ENCODE data around the gene STAMBP.
"Not testable (repeated sequence)": the region's sequence is repeated elsewhere in the genome, so short reads cannot be mapped to it uniquely, and the experiment has no call there.

- TF ChIP-seq, protein P1, sequence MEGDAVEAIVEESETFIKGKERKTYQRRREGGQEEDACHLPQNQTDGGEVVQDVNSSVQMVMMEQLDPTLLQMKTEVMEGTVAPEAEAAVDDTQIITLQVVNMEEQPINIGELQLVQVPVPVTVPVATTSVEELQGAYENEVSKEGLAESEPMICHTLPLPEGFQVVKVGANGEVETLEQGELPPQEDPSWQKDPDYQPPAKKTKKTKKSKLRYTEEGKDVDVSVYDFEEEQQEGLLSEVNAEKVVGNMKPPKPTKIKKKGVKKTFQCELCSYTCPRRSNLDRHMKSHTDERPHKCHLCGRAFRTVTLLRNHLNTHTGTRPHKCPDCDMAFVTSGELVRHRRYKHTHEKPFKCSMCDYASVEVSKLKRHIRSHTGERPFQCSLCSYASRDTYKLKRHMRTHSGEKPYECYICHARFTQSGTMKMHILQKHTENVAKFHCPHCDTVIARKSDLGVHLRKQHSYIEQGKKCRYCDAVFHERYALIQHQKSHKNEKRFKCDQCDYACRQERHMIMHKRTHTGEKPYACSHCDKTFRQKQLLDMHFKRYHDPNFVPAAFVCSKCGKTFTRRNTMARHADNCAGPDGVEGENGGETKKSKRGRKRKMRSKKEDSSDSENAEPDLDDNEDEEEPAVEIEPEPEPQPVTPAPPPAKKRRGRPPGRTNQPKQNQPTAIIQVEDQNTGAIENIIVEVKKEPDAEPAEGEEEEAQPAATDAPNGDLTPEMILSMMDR (IDR thresholded peaks at IDR 0.05; ENCODE audit: low read depth, low read length): not testable (repeated sequence)
- TF ChIP-seq EZH2phosphoT487 (IDR thresholded peaks at IDR 0.05; ENCODE audit: low read depth): not testable (repeated sequence)
Measured at GRCh38 chr2:73903949-73904613, 75.3 kb downstream of the STAMBP start.

Data from OCI-LY3 (cell line).